A549 treated with RU486 at 1 μM for 4 hours (cell line): ENCODE measurements around the gene ZNF565. TPM values are rescaled to one million over a fixed set of nuclear protein-coding genes. Genes with fewer than 3 reads are reported as not detected.

Experiments
- total RNA-seq: library from RNA; stranded (reverse); fragments of 200-300 nt; extraction: Qiagen RNA extraction; gene quantifications from 5 replicates; pipeline ENCODE4 v1.2.3, GENCODE V29; 2022; ENCODE audit warnings: low read depth

The ZNF565 gene
- 3.7 to 4.9 TPM (median 4.2 TPM) in 5 replicates for total RNA-seq

GRCh38 chr19:36214386-36215275, at the start of gene ZNF565, which contains the start of gene ZNF146:
TSS of gene ZNF565 (minus strand) at chr19:36214665. CDS start at chr19:36201985, 12,680 bp downstream.
TSS of gene ZNF146 (plus strand) at chr19:36215106. CDS start at chr19:36236441, 21,335 bp downstream.

GRCh38 chr19:36152352-36153091, 61.9 kb downstream of the ZNF565 start, which contains the start of gene COX7A1:
TSS of gene COX7A1 (minus strand) at chr19:36152447. CDS start at chr19:36152407, 40 bp downstream.

GRCh38 chr19:36139473-36140303, 74.8 kb downstream of the ZNF565 start, which contains the start of gene CAPNS1:
TSS of gene CAPNS1 (plus strand) at chr19:36140066. CDS start at chr19:36141012, 946 bp downstream.

Other genes with a start within 250 kb of the ZNF565 start
- 32.5 to 53.6 TPM (median 52.3 TPM) in 5 replicates for gene SDHAF1, start 219.5 kb downstream of the ZNF565 start, total RNA-seq
- 0.13 to 0.72 TPM (median 0.28 TPM) in 5 replicates for gene SYNE4, start 205.9 kb downstream of the ZNF565 start, total RNA-seq
- gene ALKBH6, start 200.5 kb downstream of the ZNF565 start, total RNA-seq = 25.3 to 29.7 TPM (median 26.5 TPM) in 5 replicates
- gene CLIP3, start 181.8 kb downstream of the ZNF565 start, total RNA-seq = 0.40 to 1.4 TPM (median 0.76 TPM) in 5 replicates
- 4.5 to 6.9 TPM (median 5.2 TPM) in 5 replicates for gene THAP8, start 160.4 kb downstream of the ZNF565 start, total RNA-seq
- 20.4 to 29.8 TPM (median 26.5 TPM) in 5 replicates for gene WDR62, start 159.8 kb downstream of the ZNF565 start, total RNA-seq
- gene OVOL3, start 103.5 kb downstream of the ZNF565 start, total RNA-seq = 0.31 to 0.80 TPM in 2 of 5 replicates, not detected in the others
- 240 to 283 TPM (median 257 TPM) in 5 replicates for gene POLR2I, start 99.8 kb downstream of the ZNF565 start, total RNA-seq
- 403 to 564 TPM (median 536 TPM) in 5 replicates for gene TBCB, start 99.2 kb downstream of the ZNF565 start, total RNA-seq
- gene CAPNS1, start 74.6 kb downstream of the ZNF565 start, total RNA-seq = 1,532 to 2,429 TPM (median 2,140 TPM) in 5 replicates
- gene COX7A1, start 62.2 kb downstream of the ZNF565 start, total RNA-seq = not detected in 5 replicates
- gene ZNF146, start 441 bp upstream of the ZNF565 start, total RNA-seq = 87.9 to 180 TPM (median 119 TPM) in 5 replicates
- gene ZFP14, start 164.5 kb upstream of the ZNF565 start, total RNA-seq = 2.2 to 3.1 TPM (median 2.3 TPM) in 5 replicates
- 1.2 to 2.4 TPM (median 2.2 TPM) in 5 replicates for gene ZFP82, start 204.0 kb upstream of the ZNF565 start, total RNA-seq